ENCODE results near the gene LYPD6.

DNA sequence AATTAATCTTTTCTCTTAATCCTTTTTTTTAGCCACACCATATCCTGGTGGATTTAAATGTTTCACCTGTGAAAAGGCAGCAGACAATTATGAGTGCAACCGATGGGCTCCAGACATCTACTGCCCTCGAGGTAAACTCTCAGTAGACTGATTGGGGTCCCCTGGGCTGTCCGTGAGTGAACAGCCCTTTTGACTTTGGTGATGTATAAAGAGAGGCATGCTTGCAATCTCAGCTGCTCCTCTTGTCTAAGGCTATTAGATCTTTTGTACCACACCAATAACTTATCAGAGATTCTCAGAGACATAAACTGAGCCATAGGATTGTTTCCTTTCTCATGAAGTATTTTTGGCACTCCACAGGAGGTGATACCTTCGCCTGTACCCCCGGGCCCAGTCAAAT lies 118.6 kb downstream of the LYPD6 start:
- TF ChIP-seq POLR2A (IDR thresholded peaks at IDR 0.05) = no peak
- TF ChIP-seq CTCF (IDR thresholded peaks at IDR 0.05 in 4 of 5, conservative IDR thresholded peaks at IDR 0.05 in 1 of 5) = no peak
